ENCODE data around the gene CLDN7. TPM values are rescaled to one million over a fixed set of nuclear protein-coding genes. Genes with fewer than 3 reads are reported as not detected.

Gene CLDN7
- total RNA-seq, 1 donor from 2014 or later: 546 TPM

- DNase-seq (ENCODE audit: low read depth) (no peak), FAIRE-seq (no peak)
- H3K36me3 ChIP-seq (ENCODE audit: control insufficient read depth, insufficient read depth, low read length): no peaks in the 10 kb centered on the region
- no peak for TF ChIP-seq CTCF (IDR thresholded peaks at IDR 0.05; ENCODE audit: insufficient read depth, low read length, severe bottlenecking)
- no peak overlapping the region for H3K4me3 ChIP-seq (ENCODE audit: low read depth, low read length)
- H3K27me3 ChIP-seq (ENCODE audit: control insufficient read depth, insufficient read depth, low read length): no peaks in the 10 kb centered on the region
These were observed 47.1 kb downstream of the CLDN7 start for GRCh38 chr17:7215136-7215638.

DNA sequence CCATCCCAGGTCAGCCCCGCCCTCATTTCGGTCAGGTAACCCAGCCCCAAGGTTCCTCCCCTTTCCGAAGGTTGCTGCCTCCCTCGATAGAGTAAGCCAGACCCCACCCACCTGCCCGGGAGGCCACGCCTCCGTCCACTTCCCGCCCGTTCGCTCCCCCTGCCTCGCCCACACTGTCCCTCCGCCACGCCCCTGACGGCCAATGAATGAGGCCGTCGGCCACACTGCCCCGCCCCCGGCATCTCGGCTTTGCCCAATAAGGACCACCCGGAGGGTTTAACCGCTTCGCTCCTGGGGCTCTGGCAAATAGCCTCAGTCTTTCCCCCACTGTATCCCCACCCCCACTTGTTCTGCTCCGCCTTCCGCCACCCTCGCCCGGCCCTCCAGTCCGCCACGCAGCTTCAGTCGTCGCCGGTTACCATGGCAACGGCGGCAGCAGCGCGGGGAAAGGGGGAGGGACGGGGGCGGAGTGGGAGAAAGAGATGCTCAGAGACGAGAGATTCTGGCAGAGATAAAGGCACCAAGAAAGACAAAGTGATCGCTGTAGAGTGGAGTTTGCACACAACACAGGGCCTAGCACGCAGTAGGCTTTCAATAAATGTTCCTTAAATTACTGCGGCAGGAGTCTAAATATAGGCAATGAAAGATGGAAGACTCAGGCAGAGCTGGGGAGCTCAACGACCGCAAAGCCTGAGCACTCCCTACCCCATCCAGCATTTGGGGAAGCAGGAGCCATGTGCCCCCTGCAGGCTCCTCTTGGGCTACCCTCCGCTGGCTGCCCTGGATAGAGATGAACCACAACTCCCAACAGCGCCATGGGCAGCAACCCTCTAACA lies 47.8 kb downstream of the CLDN7 start:
- H3K27me3 ChIP-seq (ENCODE audit: control insufficient read depth, insufficient read depth, low read length): no peaks in the 10 kb centered on the region
- DNase-seq (ENCODE audit: low read depth): peak; percentile 90
- FAIRE-seq: peak; percentile 98
- H3K4me3 ChIP-seq (ENCODE audit: low read depth, low read length): peak overlapping the region; percentile 31
- H3K36me3 ChIP-seq (ENCODE audit: control insufficient read depth, insufficient read depth, low read length): no peaks in the 10 kb centered on the region
- TF ChIP-seq CTCF (IDR thresholded peaks at IDR 0.05; ENCODE audit: insufficient read depth, low read length, severe bottlenecking): peak; percentile 81

GRCh38 chr17:7213895-7214299 lies 48.4 kb downstream of the CLDN7 start:
- peak; percentile 69 for DNase-seq (ENCODE audit: low read depth)

GRCh38 chr17:7211491-7212273 lies 50.6 kb downstream of the CLDN7 start:
- H3K27me3 ChIP-seq (ENCODE audit: control insufficient read depth, insufficient read depth, low read length): no peaks in the 10 kb centered on the region
- H3K36me3 ChIP-seq (ENCODE audit: control insufficient read depth, insufficient read depth, low read length): no peaks in the 10 kb centered on the region
- FAIRE-seq (no peak), DNase-seq (ENCODE audit: low read depth) (no peak)
- no peak for TF ChIP-seq CTCF (IDR thresholded peaks at IDR 0.05; ENCODE audit: insufficient read depth, low read length, severe bottlenecking)
- no peak overlapping the region for H3K4me3 ChIP-seq (ENCODE audit: low read depth, low read length)

More at GRCh38 chr17:7213895-7214299, 48.4 kb downstream of the CLDN7 start:
- no peak for FAIRE-seq
- Histone ChIP-seq H3K27me3 (ENCODE audit: control insufficient read depth, insufficient read depth, low read length) (no peaks in the 10 kb centered on the region), H3K36me3 (ENCODE audit: control insufficient read depth, insufficient read depth, low read length) (no peaks in the 10 kb centered on the region), H3K4me3 (ENCODE audit: low read depth, low read length) (peak overlapping the region; percentile 31)
- peak; percentile 47 for TF ChIP-seq CTCF (IDR thresholded peaks at IDR 0.05; ENCODE audit: insufficient read depth, low read length, severe bottlenecking)

Other genes with a start within 250 kb of the CLDN7 start
- gene RNASEK, start 249.9 kb downstream of the CLDN7 start, total RNA-seq: 5.3 and 25.5 TPM in 2 replicates
- not detected in 2 replicates for gene BCL6B, start 239.4 kb downstream of the CLDN7 start, total RNA-seq
- 0.26 and 1.2 TPM in 2 replicates for gene SLC16A13, start 226.5 kb downstream of the CLDN7 start, total RNA-seq
- 0.38 TPM in 1 of 2 replicates, not detected in the other for gene SLC16A11, start 218.4 kb downstream of the CLDN7 start, total RNA-seq
- gene CLEC10A, start 182.2 kb downstream of the CLDN7 start, total RNA-seq: not detected in 2 replicates
- not detected in 2 replicates for gene ASGR2, start 147.7 kb downstream of the CLDN7 start, total RNA-seq
- under 0.01 and 0.38 TPM in 2 replicates for gene ASGR1, start 83.1 kb downstream of the CLDN7 start, total RNA-seq
- 1.8 and 1.9 TPM in 2 replicates for gene DLG4, start 42.6 kb downstream of the CLDN7 start, total RNA-seq
- gene ACADVL, start 42.5 kb downstream of the CLDN7 start, total RNA-seq: 216 and 277 TPM in 2 replicates
- 52.1 and 55.3 TPM in 2 replicates for gene DVL2, start 28.0 kb downstream of the CLDN7 start, total RNA-seq
- gene PHF23, start 23.0 kb downstream of the CLDN7 start, total RNA-seq: 27.4 and 34.9 TPM in 2 replicates
- 50.8 and 64.3 TPM in 2 replicates for gene GABARAP, start 20.0 kb downstream of the CLDN7 start, total RNA-seq
- 17.6 and 25.3 TPM in 2 replicates for gene CTDNEP1, start 10.7 kb downstream of the CLDN7 start, total RNA-seq
- gene ELP5, start 10.3 kb downstream of the CLDN7 start, total RNA-seq: 16.5 and 20.0 TPM in 2 replicates
- under 0.01 and 0.13 TPM in 2 replicates for gene SLC2A4, start 19.2 kb upstream of the CLDN7 start, total RNA-seq
- gene YBX2, start 32.2 kb upstream of the CLDN7 start, total RNA-seq: 0.26 and 1.0 TPM in 2 replicates
- 653 and 709 TPM in 2 replicates for gene EIF5A, start 45.1 kb upstream of the CLDN7 start, total RNA-seq
- 22.4 and 35.7 TPM in 2 replicates for gene GPS2, start 52.9 kb upstream of the CLDN7 start, total RNA-seq
- 14.7 and 17.7 TPM in 2 replicates for gene NEURL4, start 66.9 kb upstream of the CLDN7 start, total RNA-seq
- gene ACAP1, start 74.1 kb upstream of the CLDN7 start, total RNA-seq: 0.26 and 4.2 TPM in 2 replicates
- gene KCTD11, start 89.7 kb upstream of the CLDN7 start, total RNA-seq: 24.2 and 26.6 TPM in 2 replicates
- gene TMEM95, start 92.7 kb upstream of the CLDN7 start, total RNA-seq: not detected in 2 replicates
- gene TNK1, start 118.6 kb upstream of the CLDN7 start, total RNA-seq: 7.4 and 11.8 TPM in 2 replicates
- gene PLSCR3, start 132.0 kb upstream of the CLDN7 start, total RNA-seq: 9.0 and 13.2 TPM in 2 replicates
- gene TMEM256, start 141.6 kb upstream of the CLDN7 start, total RNA-seq: 40.3 and 67.7 TPM in 2 replicates
- gene NLGN2, start 145.4 kb upstream of the CLDN7 start, total RNA-seq: 0.79 and 1.2 TPM in 2 replicates
- 0.13 TPM in 1 of 2 replicates, not detected in the other for gene SPEM1, start 157.8 kb upstream of the CLDN7 start, total RNA-seq
- gene SPEM2, start 163.1 kb upstream of the CLDN7 start, total RNA-seq: not detected in 2 replicates
- gene SPEM3, start 166.4 kb upstream of the CLDN7 start, total RNA-seq: not detected in 2 replicates
- 7.3 and 12.6 TPM in 2 replicates for gene TMEM102, start 173.0 kb upstream of the CLDN7 start, total RNA-seq
- gene FGF11, start 177.0 kb upstream of the CLDN7 start, total RNA-seq: 12.4 and 28.3 TPM in 2 replicates
- 9.7 and 16.8 TPM in 2 replicates for gene CHRNB1, start 182.6 kb upstream of the CLDN7 start, total RNA-seq
- 8.7 and 9.2 TPM in 2 replicates for gene ZBTB4, start 217.2 kb upstream of the CLDN7 start, total RNA-seq
- not detected in 2 replicates for gene SLC35G6, start 219.0 kb upstream of the CLDN7 start, total RNA-seq
- 38.4 and 79.6 TPM in 2 replicates for gene POLR2A, start 221.9 kb upstream of the CLDN7 start, total RNA-seq